Measurements from ENCODE around the gene IGFL3. TPM values are rescaled to one million over a fixed set of nuclear protein-coding genes. Genes with fewer than 3 reads are reported as not detected.
"Not testable (repeated sequence)": the region's sequence is repeated elsewhere in the genome, so short reads cannot be mapped to it uniquely, and the experiment has no call there.

The IGFL3 gene
- total RNA-seq, 4 donors from 2014 or later: not detected

DNA sequence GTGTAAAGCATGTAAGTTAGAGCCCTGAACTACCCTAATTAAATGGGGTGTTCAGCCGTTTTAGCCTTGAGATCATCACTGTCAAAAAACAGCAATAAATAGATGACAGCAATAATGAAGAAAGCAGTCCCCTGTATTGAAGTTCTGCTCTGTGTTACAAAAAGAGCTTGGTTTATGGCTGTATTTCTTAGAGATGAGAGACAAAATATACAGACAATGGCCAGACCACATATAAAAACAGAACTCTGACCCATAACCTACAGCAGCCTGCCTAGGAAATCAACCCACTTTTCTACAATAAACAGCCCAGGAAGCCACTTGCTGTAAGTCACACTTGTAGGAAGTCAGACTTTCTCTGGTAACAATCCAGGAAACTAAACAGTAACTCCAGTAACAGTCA, 10.8 kb downstream of the IGFL3 start:
- ATAC-seq: no peak
- no peaks in the 10 kb centered on the region for H3K4me1 ChIP-seq
- 27 to 29% methylated on average over 1 of the region's 1 CpG for WGBS, 2 donors (ENCODE audit: low coverage in 1 of 2)
- TF ChIP-seq, protein P1, sequence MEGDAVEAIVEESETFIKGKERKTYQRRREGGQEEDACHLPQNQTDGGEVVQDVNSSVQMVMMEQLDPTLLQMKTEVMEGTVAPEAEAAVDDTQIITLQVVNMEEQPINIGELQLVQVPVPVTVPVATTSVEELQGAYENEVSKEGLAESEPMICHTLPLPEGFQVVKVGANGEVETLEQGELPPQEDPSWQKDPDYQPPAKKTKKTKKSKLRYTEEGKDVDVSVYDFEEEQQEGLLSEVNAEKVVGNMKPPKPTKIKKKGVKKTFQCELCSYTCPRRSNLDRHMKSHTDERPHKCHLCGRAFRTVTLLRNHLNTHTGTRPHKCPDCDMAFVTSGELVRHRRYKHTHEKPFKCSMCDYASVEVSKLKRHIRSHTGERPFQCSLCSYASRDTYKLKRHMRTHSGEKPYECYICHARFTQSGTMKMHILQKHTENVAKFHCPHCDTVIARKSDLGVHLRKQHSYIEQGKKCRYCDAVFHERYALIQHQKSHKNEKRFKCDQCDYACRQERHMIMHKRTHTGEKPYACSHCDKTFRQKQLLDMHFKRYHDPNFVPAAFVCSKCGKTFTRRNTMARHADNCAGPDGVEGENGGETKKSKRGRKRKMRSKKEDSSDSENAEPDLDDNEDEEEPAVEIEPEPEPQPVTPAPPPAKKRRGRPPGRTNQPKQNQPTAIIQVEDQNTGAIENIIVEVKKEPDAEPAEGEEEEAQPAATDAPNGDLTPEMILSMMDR (IDR thresholded peaks at IDR 0.05): no peak
- TF ChIP-seq POLR2A (IDR thresholded peaks at IDR 0.05) (no peak), EP300 (IDR thresholded peaks at IDR 0.05) (no peak), POLR2AphosphoS5 (IDR thresholded peaks at IDR 0.05) (no peak)
- H3K9me3 ChIP-seq: no peaks in the 10 kb centered on the region
- H3K27ac ChIP-seq: no peak overlapping the region
- peaks cover 67% of the 10 kb centered on the region for H3K27me3 ChIP-seq
- no peaks in the 10 kb centered on the region for H3K36me3 ChIP-seq
- no peak overlapping the region for H3K4me3 ChIP-seq

DNA sequence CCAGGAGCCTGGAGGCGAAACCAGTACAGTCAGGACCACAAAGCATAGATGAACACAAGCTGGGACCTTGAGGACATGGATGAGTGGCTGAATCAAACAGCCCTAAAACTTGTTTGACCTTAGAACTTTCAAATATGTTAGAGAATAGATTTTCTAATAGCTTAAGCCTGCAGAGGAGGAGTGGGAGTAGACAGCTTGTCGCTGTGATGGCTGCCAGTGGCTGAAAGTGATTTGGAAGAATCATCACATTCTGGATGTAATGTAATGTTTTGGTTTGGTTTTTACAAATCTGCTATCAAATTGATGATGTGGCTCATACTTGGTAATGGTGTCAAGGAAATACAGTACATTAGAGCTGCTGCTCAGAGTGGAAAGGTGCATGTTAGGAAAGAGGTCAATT, 12.0 kb downstream of the IGFL3 start:
- TF ChIP-seq, protein P1 (IDR thresholded peaks at IDR 0.05): no peak
- TF ChIP-seq POLR2AphosphoS5 (IDR thresholded peaks at IDR 0.05) (no peak), POLR2A (IDR thresholded peaks at IDR 0.05) (no peak), EP300 (IDR thresholded peaks at IDR 0.05) (no peak)
- Histone ChIP-seq H3K4me1 (no peaks in the 10 kb centered on the region), H3K27ac (no peak overlapping the region), H3K9me3 (no peaks in the 10 kb centered on the region), H3K4me3 (no peak overlapping the region), H3K27me3 (peaks cover 60% of the 10 kb centered on the region), H3K36me3 (no peaks in the 10 kb centered on the region)
- WGBS, 2 donors (ENCODE audit: low coverage in 1 of 2): 58 to 67% methylated on average over 2 of the region's 2 CpGs
- ATAC-seq: no peak

DNA sequence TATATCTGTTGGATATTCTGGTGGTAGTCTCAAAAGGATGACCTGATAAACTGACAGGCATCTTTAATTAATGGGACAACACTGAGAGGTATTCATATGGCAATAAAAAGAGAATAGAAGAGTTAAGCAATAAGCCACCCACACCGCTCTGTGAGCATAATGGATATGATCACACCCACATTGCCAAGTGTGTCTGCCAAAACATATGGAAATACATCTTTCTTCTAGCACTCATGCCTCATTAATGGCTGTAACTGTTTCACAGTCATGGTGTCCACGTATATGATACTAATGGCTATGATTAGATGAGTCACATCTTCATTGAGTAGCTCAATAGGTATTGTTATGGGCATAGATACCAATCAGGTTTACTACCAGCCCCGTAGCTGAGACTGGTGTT, 13.1 kb downstream of the IGFL3 start:
- Histone ChIP-seq H3K27me3 (peaks cover 52% of the 10 kb centered on the region), H3K36me3 (no peaks in the 10 kb centered on the region), H3K4me1 (no peaks in the 10 kb centered on the region), H3K4me3 (no peak overlapping the region), H3K9me3 (no peaks in the 10 kb centered on the region), H3K27ac (no peak overlapping the region)
- 45 to 60% methylated on average over 2 to 3 of the region's 3 CpGs for WGBS, 2 donors (ENCODE audit: low coverage in 1 of 2)
- ATAC-seq: no peak
- TF ChIP-seq EP300 (IDR thresholded peaks at IDR 0.05) (no peak), POLR2AphosphoS5 (IDR thresholded peaks at IDR 0.05) (no peak), POLR2A (IDR thresholded peaks at IDR 0.05) (no peak)
- TF ChIP-seq, protein P1 (IDR thresholded peaks at IDR 0.05): no peak

DNA sequence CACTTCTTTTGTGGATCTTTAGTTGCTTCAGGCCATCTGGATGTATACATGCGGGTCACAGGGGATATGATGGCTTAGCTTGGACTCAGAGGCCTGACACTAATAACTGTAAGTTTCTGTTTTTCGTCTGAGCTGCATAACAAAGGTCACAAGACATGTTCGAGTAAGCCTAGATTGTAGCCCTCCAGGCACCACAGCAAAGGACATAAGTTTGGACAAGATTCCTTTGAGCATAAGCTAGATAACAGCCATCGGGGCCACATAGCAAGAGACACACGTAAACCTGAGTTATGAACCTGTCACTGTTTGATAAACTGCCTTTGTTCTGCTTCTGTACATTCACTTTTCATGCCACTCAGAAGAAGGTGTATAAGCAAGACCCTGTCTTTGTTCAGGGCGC, 14.6 kb downstream of the IGFL3 start:
- Histone ChIP-seq H3K4me1 (no peaks in the 10 kb centered on the region), H3K9me3 (peaks cover 0 to 12% (median 0%) of the 10 kb centered on the region in 3 donors), H3K27ac (no peak overlapping the region), H3K4me3 (no peak overlapping the region), H3K27me3 (peaks cover 49% of the 10 kb centered on the region), H3K36me3 (no peaks in the 10 kb centered on the region)
- TF ChIP-seq POLR2AphosphoS5 (IDR thresholded peaks at IDR 0.05) (no peak), POLR2A (IDR thresholded peaks at IDR 0.05) (no peak), EP300 (IDR thresholded peaks at IDR 0.05) (no peak)
- WGBS, 2 donors (ENCODE audit: low coverage in 1 of 2): 52 to 69% methylated on average over 5 to 6 of the region's 6 CpGs
- no peak for ATAC-seq

DNA sequence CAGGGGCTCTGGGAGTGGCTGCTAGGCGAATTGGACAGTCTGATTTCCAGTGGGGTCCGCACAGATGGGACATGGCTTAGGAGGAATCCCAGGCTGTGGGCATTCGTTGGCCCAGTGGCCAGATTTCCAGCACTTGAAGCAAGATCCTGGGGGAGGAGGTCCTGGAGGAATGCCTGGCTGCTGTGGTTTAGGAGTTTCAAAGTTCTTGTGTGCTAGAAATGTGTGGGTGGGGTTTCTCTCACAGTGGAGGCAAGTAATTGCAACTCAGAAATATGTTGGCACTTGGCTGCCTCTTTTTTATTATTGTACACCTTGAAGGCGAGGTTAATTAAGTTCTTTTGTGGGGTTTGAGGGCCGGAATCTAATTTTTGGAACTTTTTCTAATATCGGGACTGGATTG, 17.1 kb downstream of the IGFL3 start:
- 76 to 93% methylated on average over 4 to 5 of the region's 6 CpGs for WGBS, 2 donors (ENCODE audit: low coverage in 1 of 2)
- TF ChIP-seq, protein P1 (IDR thresholded peaks at IDR 0.05): no peak
- TF ChIP-seq POLR2A (IDR thresholded peaks at IDR 0.05) (no peak), EP300 (IDR thresholded peaks at IDR 0.05) (no peak), POLR2AphosphoS5 (IDR thresholded peaks at IDR 0.05) (no peak)
- no peak for ATAC-seq
- peaks cover 0 to 18% (median 0%) of the 10 kb centered on the region in 3 donors for H3K9me3 ChIP-seq
- no peaks in the 10 kb centered on the region for H3K4me1 ChIP-seq
- peaks cover 51% of the 10 kb centered on the region for H3K27me3 ChIP-seq
- H3K4me3 ChIP-seq: no peak overlapping the region
- H3K27ac ChIP-seq: no peak overlapping the region
- H3K36me3 ChIP-seq: no peaks in the 10 kb centered on the region

DNA sequence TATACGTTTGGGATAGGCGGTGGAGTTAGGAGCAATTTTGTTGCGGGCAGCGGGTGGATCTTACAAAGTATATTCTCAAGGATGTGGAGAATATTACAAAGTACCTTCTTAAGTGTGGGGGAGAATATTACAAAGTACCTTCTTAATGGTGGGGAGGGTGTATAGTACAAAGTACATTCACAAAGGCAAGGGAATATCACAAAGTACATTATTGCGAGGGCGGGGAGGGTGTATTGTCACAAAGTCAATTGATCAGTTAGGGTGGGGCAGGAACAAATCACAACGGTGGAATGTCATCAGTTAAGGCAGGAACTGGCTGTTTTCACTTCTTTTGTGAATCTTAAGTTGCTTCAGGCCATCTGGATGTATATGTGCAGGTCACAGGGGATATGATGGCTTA, 22.2 kb downstream of the IGFL3 start:
- not testable (repeated sequence) for ATAC-seq
- 80 to 82% methylated on average over 6 to 7 of the region's 7 CpGs for WGBS, 2 donors (ENCODE audit: low coverage in 1 of 2)

More for the DNA sequence above, 22.2 kb downstream of the IGFL3 start:
- not testable (repeated sequence) for H3K4me1 ChIP-seq, H3K27ac ChIP-seq, H3K4me3 ChIP-seq, H3K36me3 ChIP-seq
- H3K27me3 ChIP-seq: peaks cover 48% of the 10 kb centered on the region
- H3K9me3 ChIP-seq: peaks cover 0 to 36% (median 0%) of the 10 kb centered on the region in 3 donors

All from gastroesophageal sphincter (tissue), 4 donors.